ENCODE data around the gene RPL39L.
"Not testable (repeated sequence)": the region's sequence is repeated elsewhere in the genome, so short reads cannot be mapped to it uniquely, and the experiment has no call there.

The RPL39L gene

GRCh38 chr3:187136936-187137335 lies 2.4 kb downstream of the RPL39L start:
- DNase-seq (ENCODE audit: low spot score): no peak

- no peak for DNase-seq (ENCODE audit: low spot score)
These were observed 3.0 kb downstream of the RPL39L start for GRCh38 chr3:187136337-187136736.

DNA sequence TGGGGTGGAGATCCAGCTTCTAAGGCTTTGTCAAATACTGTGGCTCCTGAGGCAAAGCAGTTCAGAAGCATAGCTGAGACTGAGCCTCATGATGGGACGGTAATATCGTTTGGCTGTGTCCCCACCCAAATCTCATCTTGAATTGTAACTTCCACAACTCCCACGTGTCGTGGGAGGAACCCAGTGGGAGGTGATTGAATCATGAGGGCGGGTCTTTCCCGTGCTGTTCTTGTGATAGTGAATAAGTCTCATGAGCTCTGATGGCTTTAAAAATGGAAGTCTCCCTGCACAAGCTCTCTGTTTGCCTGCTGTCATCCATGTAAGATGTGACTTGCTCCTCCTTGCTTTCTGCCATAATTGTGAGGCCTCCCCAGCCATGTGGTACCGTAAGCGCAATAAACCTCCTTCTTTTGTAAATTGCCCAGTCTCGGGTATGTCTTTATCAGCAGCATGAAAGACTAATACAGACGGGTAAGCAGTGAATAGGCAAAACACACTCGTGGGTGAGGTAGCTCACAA lies 4.1 kb downstream of the RPL39L start:
- DNase-seq (ENCODE audit: low spot score): not testable (repeated sequence)

DNA sequence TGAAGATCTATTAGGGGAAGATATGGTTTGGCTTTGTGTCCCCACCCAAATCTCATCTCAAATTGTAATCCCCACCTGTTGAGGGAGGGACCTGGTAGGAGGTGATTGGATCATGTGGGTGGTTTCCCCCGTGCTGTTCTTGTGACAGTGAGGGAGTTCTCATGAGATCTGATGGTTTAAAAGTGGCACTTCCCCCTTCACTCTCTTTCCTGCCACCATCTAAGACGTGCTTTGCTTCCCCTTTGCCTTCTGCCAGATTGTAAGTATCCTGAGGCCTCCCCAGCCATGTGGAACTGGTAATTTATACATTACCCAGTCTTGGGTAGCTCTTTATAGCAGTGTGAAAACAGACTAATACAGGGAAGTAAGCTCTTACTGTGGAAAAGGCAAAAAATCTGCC lies 6.1 kb downstream of the RPL39L start:
- DNase-seq (ENCODE audit: low spot score): not testable (repeated sequence)

GRCh38 chr3:187132666-187133065 lies 6.6 kb downstream of the RPL39L start:
- no peak for DNase-seq (ENCODE audit: low spot score)

GRCh38 chr3:187131981-187132380 lies 7.3 kb downstream of the RPL39L start:
- DNase-seq (ENCODE audit: low spot score): no peak

DNA sequence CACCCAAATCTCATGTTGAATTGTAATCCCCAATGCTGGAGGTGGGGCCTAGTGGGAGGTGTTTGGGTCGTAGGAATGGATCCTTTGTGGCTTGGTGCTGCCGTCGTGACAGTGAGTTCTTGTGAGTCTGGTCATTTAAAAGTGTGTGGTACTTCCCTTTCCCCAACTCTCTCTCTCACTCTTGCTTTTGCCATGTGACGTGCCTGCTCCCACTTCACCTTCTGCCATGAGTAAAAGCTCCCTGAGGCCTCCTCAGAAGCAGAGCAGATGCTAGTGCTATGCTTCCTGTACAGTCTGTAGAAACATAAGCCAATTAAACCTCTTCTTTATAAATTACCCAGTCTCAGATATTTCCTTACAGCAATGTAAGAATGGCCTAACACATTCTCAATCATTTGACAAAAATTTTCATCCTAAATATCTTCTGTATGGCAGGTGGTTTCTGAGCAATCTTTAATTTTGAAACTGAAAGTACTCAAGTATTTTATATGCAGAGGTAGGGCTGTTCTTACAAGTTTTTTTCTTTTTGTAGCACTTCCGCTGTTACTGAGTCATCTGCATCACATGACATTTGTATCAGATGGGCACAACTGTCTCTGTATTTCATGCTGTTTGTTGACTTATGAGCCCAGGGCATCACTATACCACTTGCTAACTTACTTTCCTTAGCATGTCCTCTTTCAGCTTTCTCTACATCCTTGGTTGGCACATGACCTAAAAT lies 8.8 kb downstream of the RPL39L start:
- DNase-seq (ENCODE audit: low spot score): peak; percentile 83

GRCh38 chr3:187125319-187126031 lies 13.8 kb downstream of the RPL39L start:
- no peak for DNase-seq (ENCODE audit: low spot score)

GRCh38 chr3:187122261-187122660 lies 17.0 kb downstream of the RPL39L start:
- DNase-seq (ENCODE audit: low spot score): no peak

GRCh38 chr3:187120326-187120725 lies 19.0 kb downstream of the RPL39L start:
- no peak for DNase-seq (ENCODE audit: low spot score)

GRCh38 chr3:187114511-187114910 lies 24.8 kb downstream of the RPL39L start:
- DNase-seq (ENCODE audit: low spot score): no peak

- peak; percentile 58 for DNase-seq (ENCODE audit: low spot score)
These were observed 26.1 kb downstream of the RPL39L start for GRCh38 chr3:187112934-187113793.

GRCh38 chr3:187110156-187110555 lies 29.1 kb downstream of the RPL39L start:
- DNase-seq (ENCODE audit: low spot score): no peak

GRCh38 chr3:187107989-187108388 lies 31.3 kb downstream of the RPL39L start:
- no peak for DNase-seq (ENCODE audit: low spot score)

GRCh38 chr3:187105700-187106099 lies 33.6 kb downstream of the RPL39L start:
- DNase-seq (ENCODE audit: low spot score): no peak

GRCh38 chr3:187104933-187105332 lies 34.4 kb downstream of the RPL39L start:
- DNase-seq (ENCODE audit: low spot score): no peak

- no peak for DNase-seq (ENCODE audit: low spot score)
These were observed 35.0 kb downstream of the RPL39L start for GRCh38 chr3:187104342-187104741.

GRCh38 chr3:187103251-187103650 lies 36.0 kb downstream of the RPL39L start:
- DNase-seq (ENCODE audit: low spot score): no peak

GRCh38 chr3:187102073-187102634 lies 37.1 kb downstream of the RPL39L start:
- no peak for DNase-seq (ENCODE audit: low spot score)

DNA sequence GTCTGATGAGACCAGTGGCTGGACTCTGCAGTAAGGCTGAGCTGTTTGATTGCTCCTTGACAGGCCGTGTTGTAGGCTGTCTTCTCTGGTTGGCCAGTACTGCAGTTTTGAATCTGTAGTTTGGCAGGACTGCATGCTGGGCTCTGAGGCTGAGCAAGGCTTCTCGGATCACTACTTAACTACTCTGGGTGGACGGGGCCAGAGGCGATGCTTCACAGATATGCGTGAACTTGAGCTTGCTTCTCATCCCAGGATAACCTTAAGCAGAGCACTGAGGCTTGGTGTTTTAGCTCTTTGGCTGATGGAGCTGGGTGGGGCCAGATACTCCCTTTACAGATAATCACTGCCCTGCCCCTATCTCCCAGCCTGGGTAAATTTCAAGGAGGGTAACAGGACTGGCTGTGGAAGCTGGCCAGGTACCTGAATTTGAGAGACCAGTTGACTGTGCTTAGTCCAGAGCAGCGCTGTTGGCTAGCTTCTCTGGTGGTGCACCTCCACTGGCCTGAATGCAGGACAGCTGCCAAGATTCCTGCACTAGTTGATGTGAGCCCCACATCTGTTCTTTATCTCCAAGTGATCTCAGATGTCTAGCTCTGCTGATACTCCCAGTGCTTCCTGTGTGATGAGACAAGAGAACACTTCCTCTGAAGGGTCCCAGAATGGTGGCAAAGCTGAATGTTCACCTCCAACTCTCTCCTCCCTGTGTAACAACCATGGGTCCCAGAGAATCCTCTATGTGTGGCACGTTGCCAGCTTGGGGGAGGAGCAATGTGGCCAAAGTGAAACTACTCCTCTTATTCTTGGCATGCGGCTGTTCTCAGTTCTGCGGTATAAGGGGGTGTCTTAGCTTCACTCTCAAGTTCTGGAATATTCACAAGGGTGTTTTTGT lies 37.9 kb downstream of the RPL39L start:
- peak; percentile 55 for DNase-seq (ENCODE audit: low spot score)

DNA sequence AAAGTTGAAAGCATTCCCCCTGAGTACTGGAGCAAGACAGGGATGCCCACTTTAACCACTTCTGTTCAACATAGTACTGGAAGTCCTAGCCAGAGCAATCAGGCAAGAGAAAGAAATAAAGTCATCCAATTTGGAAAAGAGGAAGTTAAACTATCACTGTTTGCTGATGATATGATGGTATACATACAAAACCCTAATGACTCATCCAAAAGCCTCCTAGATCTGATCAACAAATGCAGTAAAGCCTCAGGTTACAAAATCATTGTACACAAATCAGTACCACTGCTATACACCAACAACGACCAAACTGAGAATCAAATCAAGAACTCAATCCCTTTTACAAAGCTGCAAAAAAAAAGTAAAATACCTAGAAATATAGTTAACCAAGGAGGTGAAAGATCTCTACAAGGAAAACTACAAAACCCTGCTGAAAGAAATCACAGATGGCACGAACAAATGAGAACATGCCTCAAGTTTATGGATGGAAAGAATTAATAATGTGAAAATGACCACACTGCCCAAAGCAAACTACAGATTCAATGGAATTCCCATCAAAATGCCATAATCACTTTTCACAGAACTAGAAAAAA lies 40.3 kb downstream of the RPL39L start:
- no peak for DNase-seq (ENCODE audit: low spot score)

All from CD4-positive, alpha-beta T cell treated with Interleukin-15 for 4 hours (primary cell).